SK-N-MC (cell line): ENCODE measurements around the gene CCDC30.

Experiments used
- DNase-seq: peaks from one replicate; pipeline ENCODE4 v3.0.0-alpha.2; 2011; ENCODE audit warnings: low read depth, low spot score
- H3K27ac ChIP-seq: fragments of 200-600 bp; sonication (generic); 2 replicates; pipeline ENCODE4 v1.5.1; 2016; ENCODE audit warnings: mixed run types
- H3K36me3 ChIP-seq: fragments of 200-600 bp; sonication (generic); 2 replicates; pipeline ENCODE4 v1.6.1; 2017; ENCODE audit warnings: antibody characterized with exemption, low read length, mixed read lengths; ENCODE audit not compliant: insufficient read depth
- H3K4me3 ChIP-seq: fragments of 200-600 bp; sonication (generic); 2 replicates; pipeline ENCODE4 v1.5.1; 2016
- H3K9ac ChIP-seq: fragments of 200-600 bp; sonication (generic); 2 replicates; pipeline ENCODE4 v1.8.0; 2017; ENCODE audit warnings: mixed run types, mixed read lengths; ENCODE audit not compliant: insufficient read length
- H3K9me3 ChIP-seq: fragments of 200-600 bp; sonication (generic); 2 replicates; pipeline ENCODE4 v1.6.1; 2017; ENCODE audit warnings: low read depth, mild to moderate bottlenecking, antibody characterized with exemption, low read length, moderate library complexity, mixed read lengths
- EZH2 ChIP-seq: fragments of 200-600 bp; sonication (generic); IDR thresholded peaks from one replicate; pipeline ENCODE4 v1.6.1; 2017; ENCODE audit warnings: antibody characterized with exemption
- FOXP2 ChIP-seq: optimal IDR thresholded peaks from 2 replicates; pipeline ENCODE3; 2011; ENCODE audit warnings: mild to moderate bottlenecking, moderate library complexity; ENCODE audit not compliant: insufficient read depth; ENCODE audit errors: extremely low read length, control extremely low read depth
- POLR2AphosphoS5 ChIP-seq: IDR thresholded peaks from 2 replicates; pipeline ENCODE4 v1.6.1; 2012; ENCODE audit warnings: mild to moderate bottlenecking, low read depth, low read length, borderline replicate concordance

Gene CCDC30

GRCh38 chr1:42423681-42424080 is 39.4 kb upstream of the CCDC30 start:
- Histone ChIP-seq H3K27ac (no peak overlapping the region), H3K9me3 (no peaks in the 10 kb centered on the region), H3K4me3 (no peak overlapping the region), H3K36me3 (no peaks in the 10 kb centered on the region), H3K9ac (no peak overlapping the region)
- TF ChIP-seq FOXP2: no peak
- no peak for TF ChIP-seq POLR2AphosphoS5
- no peak for TF ChIP-seq EZH2
- DNase-seq: no peak

- no peak for TF ChIP-seq EZH2
- no peak for TF ChIP-seq FOXP2
- Histone ChIP-seq H3K9ac (no peak overlapping the region), H3K36me3 (no peaks in the 10 kb centered on the region), H3K27ac (no peak overlapping the region), H3K9me3 (no peaks in the 10 kb centered on the region), H3K4me3 (no peak overlapping the region)
- DNase-seq: no peak
These were observed 38.9 kb upstream of the CCDC30 start for GRCh38 chr1:42424201-42424600.

DNA sequence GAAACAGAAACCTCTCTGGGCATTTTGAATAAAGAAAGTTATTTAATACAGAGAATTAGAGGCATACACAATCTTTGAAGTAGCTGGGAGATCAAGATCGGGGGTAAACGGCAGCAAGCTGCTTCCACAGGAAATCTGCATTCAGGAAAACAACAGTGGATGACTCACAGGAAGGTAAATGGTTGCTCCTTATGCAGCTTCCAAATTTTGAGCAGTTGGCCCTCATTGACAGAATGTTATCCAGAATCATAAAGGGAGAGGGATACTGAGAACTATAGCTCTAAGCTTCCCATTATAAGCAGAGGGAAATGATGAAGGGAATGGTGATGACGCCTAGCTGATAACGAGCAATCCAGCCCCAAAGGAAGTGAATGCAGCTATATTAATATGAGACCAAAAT is 35.8 kb upstream of the CCDC30 start:
- TF ChIP-seq EZH2 (no peak), POLR2AphosphoS5 (no peak), FOXP2 (no peak)
- no peak overlapping the region for H3K9ac ChIP-seq
- no peaks in the 10 kb centered on the region for H3K9me3 ChIP-seq
- DNase-seq: no peak
- H3K4me3 ChIP-seq: no peak overlapping the region
- H3K27ac ChIP-seq: no peak overlapping the region
- no peaks in the 10 kb centered on the region for H3K36me3 ChIP-seq

DNA sequence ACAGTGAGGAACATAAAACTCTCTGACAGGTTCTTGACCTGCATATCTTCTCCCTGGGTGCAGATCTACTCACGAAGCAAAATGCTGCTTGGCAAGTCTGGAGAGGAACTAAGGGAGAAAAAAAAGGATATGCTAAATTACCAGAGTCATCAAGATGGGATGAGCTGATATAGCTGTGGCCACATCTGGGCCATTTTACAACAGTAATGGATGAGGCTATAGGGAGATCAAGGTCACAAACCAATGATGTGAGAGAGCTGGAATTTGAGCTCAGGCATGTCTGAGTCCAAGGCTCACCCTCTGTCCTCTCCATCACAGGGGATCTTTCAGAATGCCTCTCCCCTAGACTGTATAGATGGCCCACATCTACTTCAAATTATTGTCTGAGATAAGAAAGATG is 33.5 kb upstream of the CCDC30 start:
- DNase-seq: no peak
- Histone ChIP-seq H3K36me3 (no peaks in the 10 kb centered on the region), H3K9ac (no peak overlapping the region), H3K4me3 (no peak overlapping the region), H3K9me3 (no peaks in the 10 kb centered on the region), H3K27ac (no peak overlapping the region)
- no peak for TF ChIP-seq EZH2
- no peak for TF ChIP-seq POLR2AphosphoS5
- TF ChIP-seq FOXP2: no peak

DNA sequence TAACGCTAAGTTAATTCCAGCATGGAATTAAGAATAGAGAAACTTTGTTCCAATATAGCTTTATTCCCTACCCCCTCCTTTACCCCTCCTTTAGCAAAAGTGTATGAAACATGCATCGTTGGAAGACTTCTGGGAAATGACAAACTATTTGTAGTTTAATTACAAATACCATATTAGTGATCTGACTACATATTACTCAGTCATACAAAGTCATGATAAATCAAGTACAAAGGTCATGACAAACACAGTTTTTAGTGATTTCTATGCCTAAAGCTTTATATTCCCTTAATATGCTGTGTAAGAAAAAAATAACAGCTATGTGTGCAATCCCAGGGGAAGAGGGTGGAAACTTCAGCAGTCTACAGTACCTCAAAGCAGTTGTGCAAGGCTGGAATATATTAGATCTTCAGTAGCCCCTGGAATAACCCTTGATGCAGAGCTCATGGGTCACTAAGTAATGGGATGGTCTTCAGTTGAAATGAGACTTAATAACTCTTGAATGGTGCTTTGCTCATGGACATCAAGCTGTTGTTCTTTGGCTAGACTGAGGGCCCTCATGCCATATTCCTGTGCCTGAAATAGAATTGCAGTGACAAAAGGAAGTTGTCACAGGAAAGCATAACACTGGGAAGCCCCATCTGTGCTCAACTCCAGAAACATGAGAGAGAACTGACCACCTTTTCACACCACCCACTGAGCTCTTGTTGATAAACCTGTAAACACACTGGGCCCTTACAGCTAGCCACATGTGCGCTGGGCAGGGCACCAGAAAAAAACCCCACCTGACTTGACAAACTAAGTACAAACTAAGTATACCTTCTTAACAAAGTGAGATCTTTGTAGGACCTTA is 32.6 kb upstream of the CCDC30 start:
- no peak for DNase-seq
- no peak overlapping the region for H3K27ac ChIP-seq
- TF ChIP-seq POLR2AphosphoS5: no peak
- no peak for TF ChIP-seq FOXP2
- no peak for TF ChIP-seq EZH2
- H3K36me3 ChIP-seq: no peaks in the 10 kb centered on the region
- no peak overlapping the region for H3K4me3 ChIP-seq
- no peak overlapping the region for H3K9ac ChIP-seq
- no peaks in the 10 kb centered on the region for H3K9me3 ChIP-seq

DNA sequence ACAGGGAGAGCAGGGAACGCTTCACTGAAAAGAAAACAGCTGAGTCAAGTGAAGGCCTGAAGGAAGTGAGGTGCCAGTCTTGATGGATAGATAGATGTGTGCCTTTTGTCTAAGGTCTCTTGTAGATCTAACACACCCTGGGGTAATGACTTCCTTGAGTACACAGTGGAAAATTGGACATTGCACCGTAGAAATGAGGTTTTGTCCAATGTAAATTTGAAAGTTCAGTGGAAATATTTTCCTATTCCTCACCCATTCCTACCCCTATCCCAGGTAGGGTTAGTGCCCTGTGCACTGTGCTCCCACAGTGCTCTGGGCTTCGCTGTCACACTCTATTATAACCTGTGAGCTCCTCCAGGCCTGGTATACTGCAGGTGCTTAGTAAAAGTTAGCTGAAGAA is 31.6 kb upstream of the CCDC30 start:
- H3K36me3 ChIP-seq: no peaks in the 10 kb centered on the region
- DNase-seq: no peak
- TF ChIP-seq POLR2AphosphoS5 (no peak), FOXP2 (no peak)
- H3K9ac ChIP-seq: no peak overlapping the region
- H3K9me3 ChIP-seq: no peaks in the 10 kb centered on the region
- no peak overlapping the region for H3K27ac ChIP-seq
- no peak overlapping the region for H3K4me3 ChIP-seq

GRCh38 chr1:42432714-42433113 is 30.4 kb upstream of the CCDC30 start:
- TF ChIP-seq EZH2: no peak
- no peak for TF ChIP-seq POLR2AphosphoS5
- no peak for TF ChIP-seq FOXP2
- DNase-seq: no peak
- no peaks in the 10 kb centered on the region for H3K36me3 ChIP-seq
- H3K27ac ChIP-seq: no peak overlapping the region
- no peaks in the 10 kb centered on the region for H3K9me3 ChIP-seq
- H3K9ac ChIP-seq: no peak overlapping the region
- H3K4me3 ChIP-seq: no peak overlapping the region

DNA sequence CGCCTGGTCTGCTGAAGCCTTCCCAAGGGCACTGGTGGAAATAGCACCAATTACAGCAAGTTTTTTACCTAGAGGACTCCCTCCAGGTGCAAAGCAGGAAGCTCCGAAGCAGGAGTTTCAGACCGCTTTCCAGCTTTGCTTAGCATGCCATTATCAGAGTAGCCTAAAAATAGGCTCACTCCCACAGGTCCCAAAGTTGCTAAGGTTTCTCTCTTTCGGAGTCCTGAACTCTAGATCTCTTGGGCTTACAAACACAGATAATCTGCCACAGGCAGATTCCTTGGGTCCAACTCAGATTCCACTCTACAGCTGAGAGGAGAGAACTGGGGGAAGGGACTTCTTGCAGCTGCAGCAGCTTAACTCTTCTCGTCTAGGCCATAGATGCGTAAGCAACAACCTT is 29.7 kb upstream of the CCDC30 start:
- Histone ChIP-seq H3K4me3 (no peak overlapping the region), H3K27ac (no peak overlapping the region), H3K9ac (no peak overlapping the region), H3K36me3 (no peaks in the 10 kb centered on the region), H3K9me3 (no peaks in the 10 kb centered on the region)
- DNase-seq: no peak
- no peak for TF ChIP-seq POLR2AphosphoS5
- no peak for TF ChIP-seq FOXP2
- TF ChIP-seq EZH2: no peak

- no peaks in the 10 kb centered on the region for H3K9me3 ChIP-seq
- TF ChIP-seq FOXP2 (no peak), EZH2 (no peak), POLR2AphosphoS5 (no peak)
- DNase-seq: no peak
- H3K27ac ChIP-seq: no peak overlapping the region
- no peak overlapping the region for H3K9ac ChIP-seq
- H3K36me3 ChIP-seq: no peaks in the 10 kb centered on the region
- H3K4me3 ChIP-seq: no peak overlapping the region
These were observed 28.7 kb upstream of the CCDC30 start for GRCh38 chr1:42434340-42434739.
